ENCODE results near the gene GPR50.

GPR50 gene

GRCh38 chrX:151175283-151176062 lies 911 bp upstream of the GPR50 start:
- peak overlapping the region; percentile 57 for H3K4me3 ChIP-seq (ENCODE audit: low read depth, low read length)
- H3K9ac ChIP-seq (ENCODE audit: low read depth, low read length): no peak overlapping the region
- peaks cover 3% of the 10 kb centered on the region; the same call in 1 of the 2 replicates for H3K4me1 ChIP-seq (ENCODE audit: control insufficient read depth, insufficient read depth, low read length)
- H3K27ac ChIP-seq (ENCODE audit: low read depth, low read length): no peak overlapping the region
- peaks cover 84% of the 10 kb centered on the region for H3K27me3 ChIP-seq (ENCODE audit: control insufficient read depth, insufficient read depth, low read length)
- H3K9me3 ChIP-seq (ENCODE audit: control insufficient read depth, insufficient read depth, low read length): peaks cover 24% of the 10 kb centered on the region
- no peaks in the 10 kb centered on the region for H3K36me3 ChIP-seq (ENCODE audit: control insufficient read depth, insufficient read depth, low read length)

- no peaks in the 10 kb centered on the region for H3K36me3 ChIP-seq (ENCODE audit: control insufficient read depth, insufficient read depth, low read length)
- peak overlapping the region; percentile 61 for H3K4me3 ChIP-seq (ENCODE audit: low read depth, low read length)
- peaks cover 8% of the 10 kb centered on the region; the same call in 1 of the 2 replicates for H3K4me1 ChIP-seq (ENCODE audit: control insufficient read depth, insufficient read depth, low read length)
- H3K27ac ChIP-seq (ENCODE audit: low read depth, low read length): no peak overlapping the region
- H3K9ac ChIP-seq (ENCODE audit: low read depth, low read length): no peak overlapping the region
- H3K27me3 ChIP-seq (ENCODE audit: control insufficient read depth, insufficient read depth, low read length): peaks cover 86% of the 10 kb centered on the region
- peaks cover 30% of the 10 kb centered on the region for H3K9me3 ChIP-seq (ENCODE audit: control insufficient read depth, insufficient read depth, low read length)
Observed at GRCh38 chrX:151177141-151178027, 1.0 kb downstream of the GPR50 start.

DNA sequence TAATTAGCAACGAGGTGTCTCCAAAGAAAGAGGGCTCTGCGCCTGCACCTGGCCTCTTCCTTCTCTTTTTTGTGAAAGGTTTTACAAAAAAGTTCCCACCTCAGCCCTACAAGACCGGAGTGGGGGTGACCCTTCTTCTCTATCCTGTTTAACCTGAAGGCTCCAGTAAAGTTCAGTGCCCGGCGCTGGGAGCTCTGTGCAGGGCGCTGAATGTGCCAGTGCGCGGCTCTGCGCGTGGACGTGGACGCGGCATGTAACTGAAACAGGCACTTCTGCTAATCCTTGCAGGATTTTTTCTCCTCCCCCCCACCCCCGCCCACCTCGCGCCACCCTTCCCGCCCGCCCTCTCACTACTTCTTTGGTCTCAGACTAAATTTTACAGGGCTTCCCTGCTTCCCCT lies 2.4 kb downstream of the GPR50 start:
- Histone ChIP-seq H3K4me1 (ENCODE audit: control insufficient read depth, insufficient read depth, low read length) (peaks cover 13% of the 10 kb centered on the region; the same call in 1 of the 2 replicates), H3K9me3 (ENCODE audit: control insufficient read depth, insufficient read depth, low read length) (peaks cover 32% of the 10 kb centered on the region), H3K27me3 (ENCODE audit: control insufficient read depth, insufficient read depth, low read length) (peaks cover 84% of the 10 kb centered on the region), H3K4me3 (ENCODE audit: low read depth, low read length) (peak overlapping the region; percentile 61), H3K36me3 (ENCODE audit: control insufficient read depth, insufficient read depth, low read length) (no peaks in the 10 kb centered on the region), H3K27ac (ENCODE audit: low read depth, low read length) (no peak overlapping the region), H3K9ac (ENCODE audit: low read depth, low read length) (no peak overlapping the region)

DNA sequence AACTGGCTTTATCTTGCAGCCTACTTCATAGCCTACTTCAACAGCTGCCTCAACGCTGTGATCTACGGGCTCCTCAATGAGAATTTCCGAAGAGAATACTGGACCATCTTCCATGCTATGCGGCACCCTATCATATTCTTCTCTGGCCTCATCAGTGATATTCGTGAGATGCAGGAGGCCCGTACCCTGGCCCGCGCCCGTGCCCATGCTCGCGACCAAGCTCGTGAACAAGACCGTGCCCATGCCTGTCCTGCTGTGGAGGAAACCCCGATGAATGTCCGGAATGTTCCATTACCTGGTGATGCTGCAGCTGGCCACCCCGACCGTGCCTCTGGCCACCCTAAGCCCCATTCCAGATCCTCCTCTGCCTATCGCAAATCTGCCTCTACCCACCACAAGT lies 4.0 kb downstream of the GPR50 start:
- H3K27me3 ChIP-seq (ENCODE audit: control insufficient read depth, insufficient read depth, low read length): peaks cover 68% of the 10 kb centered on the region
- peaks cover 34% of the 10 kb centered on the region for H3K9me3 ChIP-seq (ENCODE audit: control insufficient read depth, insufficient read depth, low read length)
- no peak overlapping the region for H3K4me3 ChIP-seq (ENCODE audit: low read depth, low read length)
- H3K27ac ChIP-seq (ENCODE audit: low read depth, low read length): no peak overlapping the region
- H3K36me3 ChIP-seq (ENCODE audit: control insufficient read depth, insufficient read depth, low read length): no peaks in the 10 kb centered on the region
- no peak overlapping the region for H3K9ac ChIP-seq (ENCODE audit: low read depth, low read length)
- H3K4me1 ChIP-seq (ENCODE audit: control insufficient read depth, insufficient read depth, low read length): peaks cover 17% of the 10 kb centered on the region

DNA sequence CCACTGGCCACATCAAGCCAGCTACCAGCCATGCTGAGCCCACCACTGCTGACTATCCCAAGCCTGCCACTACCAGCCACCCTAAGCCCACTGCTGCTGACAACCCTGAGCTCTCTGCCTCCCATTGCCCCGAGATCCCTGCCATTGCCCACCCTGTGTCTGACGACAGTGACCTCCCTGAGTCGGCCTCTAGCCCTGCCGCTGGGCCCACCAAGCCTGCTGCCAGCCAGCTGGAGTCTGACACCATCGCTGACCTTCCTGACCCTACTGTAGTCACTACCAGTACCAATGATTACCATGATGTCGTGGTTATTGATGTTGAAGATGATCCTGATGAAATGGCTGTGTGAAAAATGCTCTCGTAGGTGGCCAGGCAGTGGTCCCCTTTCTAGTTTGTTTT lies 4.7 kb downstream of the GPR50 start:
- Histone ChIP-seq H3K9ac (ENCODE audit: low read depth, low read length) (no peak overlapping the region), H3K4me3 (ENCODE audit: low read depth, low read length) (no peak overlapping the region), H3K27me3 (ENCODE audit: control insufficient read depth, insufficient read depth, low read length) (peaks cover 61% of the 10 kb centered on the region), H3K27ac (ENCODE audit: low read depth, low read length) (no peak overlapping the region), H3K9me3 (ENCODE audit: control insufficient read depth, insufficient read depth, low read length) (peaks cover 34% of the 10 kb centered on the region), H3K36me3 (ENCODE audit: control insufficient read depth, insufficient read depth, low read length) (no peaks in the 10 kb centered on the region), H3K4me1 (ENCODE audit: control insufficient read depth, insufficient read depth, low read length) (peaks cover 17% of the 10 kb centered on the region)

DNA sequence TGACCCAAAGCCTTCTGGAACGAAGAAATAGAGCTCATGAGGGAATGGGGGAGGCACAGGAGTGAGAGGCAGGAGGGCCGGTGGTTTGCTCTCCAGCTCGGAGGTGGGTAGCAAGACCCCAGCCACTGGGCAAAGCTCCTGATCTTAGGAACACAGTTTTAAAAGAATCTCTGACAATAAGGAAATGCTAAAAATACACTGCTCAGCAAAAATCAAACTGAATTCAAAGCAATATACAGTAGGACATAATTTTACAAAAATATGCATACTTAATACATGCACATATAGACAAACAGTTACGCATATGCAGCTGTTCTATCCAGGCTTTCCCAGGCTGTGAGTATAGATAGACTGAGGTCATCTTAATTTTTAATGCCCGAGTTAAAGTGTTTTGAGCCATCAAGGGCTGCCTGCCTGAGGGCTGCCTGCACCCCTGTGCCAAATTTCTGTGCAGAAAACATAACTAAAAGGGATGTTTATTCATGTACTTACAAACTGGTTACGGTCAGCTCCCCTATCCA lies 6.9 kb downstream of the GPR50 start:
- Histone ChIP-seq H3K27me3 (ENCODE audit: control insufficient read depth, insufficient read depth, low read length) (peaks cover 48% of the 10 kb centered on the region), H3K4me3 (ENCODE audit: low read depth, low read length) (peak overlapping the region; percentile 53)

DNA sequence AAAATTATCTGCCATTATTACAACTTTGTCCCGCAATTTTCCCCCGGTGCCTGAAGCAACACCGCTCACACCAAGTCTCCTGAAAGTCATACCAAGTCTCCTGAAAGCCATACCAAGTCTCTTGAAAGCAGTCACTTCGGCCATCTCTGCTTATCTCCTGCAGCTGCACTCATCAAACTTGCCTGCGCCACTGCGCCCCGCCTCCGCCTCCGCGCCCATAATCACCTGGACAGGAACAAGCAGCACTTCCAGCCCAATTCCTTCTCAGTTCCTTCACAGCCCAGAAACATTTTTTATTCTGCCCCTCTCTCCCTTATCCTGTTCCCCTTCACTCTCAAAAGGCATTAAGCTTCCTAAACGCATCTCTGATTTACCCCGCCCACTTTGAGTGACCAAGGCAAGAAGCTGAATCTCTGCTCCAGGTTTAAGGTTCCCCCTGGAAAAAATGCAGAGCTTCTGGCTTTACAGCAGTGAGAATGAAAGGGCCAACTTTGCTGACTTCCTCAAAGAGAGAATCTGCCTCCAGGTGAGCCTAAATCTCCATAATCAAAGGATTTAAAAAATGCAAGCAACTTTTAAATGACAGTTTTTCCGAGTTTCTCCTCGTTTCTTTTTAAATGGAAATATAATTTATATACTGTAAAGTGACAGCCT lies 7.7 kb downstream of the GPR50 start:
- peaks cover 30% of the 10 kb centered on the region for H3K9me3 ChIP-seq (ENCODE audit: control insufficient read depth, insufficient read depth, low read length)
- H3K4me3 ChIP-seq (ENCODE audit: low read depth, low read length): peak overlapping the region; percentile 53
- H3K27ac ChIP-seq (ENCODE audit: low read depth, low read length): no peak overlapping the region
- H3K4me1 ChIP-seq (ENCODE audit: control insufficient read depth, insufficient read depth, low read length): peaks cover 17% of the 10 kb centered on the region
- H3K27me3 ChIP-seq (ENCODE audit: control insufficient read depth, insufficient read depth, low read length): peaks cover 41% of the 10 kb centered on the region
- no peak overlapping the region for H3K9ac ChIP-seq (ENCODE audit: low read depth, low read length)
- H3K36me3 ChIP-seq (ENCODE audit: control insufficient read depth, insufficient read depth, low read length): no peaks in the 10 kb centered on the region

More for the DNA sequence above, 6.9 kb downstream of the GPR50 start:
- Histone ChIP-seq H3K36me3 (ENCODE audit: control insufficient read depth, insufficient read depth, low read length) (no peaks in the 10 kb centered on the region), H3K27ac (ENCODE audit: low read depth, low read length) (no peak overlapping the region), H3K9ac (ENCODE audit: low read depth, low read length) (no peak overlapping the region), H3K9me3 (ENCODE audit: control insufficient read depth, insufficient read depth, low read length) (peaks cover 30% of the 10 kb centered on the region), H3K4me1 (ENCODE audit: control insufficient read depth, insufficient read depth, low read length) (peaks cover 17% of the 10 kb centered on the region)

- peak overlapping the region; percentile 53; the same call in 1 of the 2 replicates for H3K4me3 ChIP-seq (ENCODE audit: low read depth, low read length)
- H3K9me3 ChIP-seq (ENCODE audit: control insufficient read depth, insufficient read depth, low read length): peaks cover 29% of the 10 kb centered on the region
- H3K4me1 ChIP-seq (ENCODE audit: control insufficient read depth, insufficient read depth, low read length): peaks cover 14% of the 10 kb centered on the region
- peaks cover 34% of the 10 kb centered on the region for H3K27me3 ChIP-seq (ENCODE audit: control insufficient read depth, insufficient read depth, low read length)
- H3K9ac ChIP-seq (ENCODE audit: low read depth, low read length): no peak overlapping the region
- no peak overlapping the region for H3K27ac ChIP-seq (ENCODE audit: low read depth, low read length)
- H3K36me3 ChIP-seq (ENCODE audit: control insufficient read depth, insufficient read depth, low read length): no peaks in the 10 kb centered on the region
Observed at GRCh38 chrX:151184705-151185104, 8.3 kb downstream of the GPR50 start.

DNA sequence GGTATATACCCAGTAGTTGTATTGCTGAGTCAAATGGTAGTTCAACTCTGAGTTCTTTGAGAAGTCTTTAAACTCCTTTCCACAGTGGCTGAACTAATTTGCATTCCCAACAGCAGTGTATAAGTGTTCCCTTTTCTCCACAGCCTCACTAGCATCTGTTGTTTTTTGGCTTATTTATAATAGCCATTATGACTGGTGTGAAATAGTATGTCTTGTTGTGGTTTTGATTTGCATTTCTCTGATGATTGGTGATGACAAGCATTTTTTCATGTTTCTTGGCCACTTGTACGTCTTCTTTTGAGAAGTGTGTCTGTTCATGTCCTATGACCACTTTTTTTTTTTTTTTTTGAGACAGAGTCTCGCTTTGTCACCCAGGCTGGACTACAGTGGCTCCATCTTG lies 30.5 kb downstream of the GPR50 start:
- Histone ChIP-seq H3K27ac (ENCODE audit: low read depth, low read length) (no peak overlapping the region), H3K4me1 (ENCODE audit: control insufficient read depth, insufficient read depth, low read length) (no peaks in the 10 kb centered on the region), H3K27me3 (ENCODE audit: control insufficient read depth, insufficient read depth, low read length) (no peaks in the 10 kb centered on the region), H3K4me3 (ENCODE audit: low read depth, low read length) (no peak overlapping the region), H3K9me3 (ENCODE audit: control insufficient read depth, insufficient read depth, low read length) (peaks cover 17% of the 10 kb centered on the region; the same call in 1 of the 2 replicates), H3K9ac (ENCODE audit: low read depth, low read length) (no peak overlapping the region), H3K36me3 (ENCODE audit: control insufficient read depth, insufficient read depth, low read length) (no peaks in the 10 kb centered on the region)

DNA sequence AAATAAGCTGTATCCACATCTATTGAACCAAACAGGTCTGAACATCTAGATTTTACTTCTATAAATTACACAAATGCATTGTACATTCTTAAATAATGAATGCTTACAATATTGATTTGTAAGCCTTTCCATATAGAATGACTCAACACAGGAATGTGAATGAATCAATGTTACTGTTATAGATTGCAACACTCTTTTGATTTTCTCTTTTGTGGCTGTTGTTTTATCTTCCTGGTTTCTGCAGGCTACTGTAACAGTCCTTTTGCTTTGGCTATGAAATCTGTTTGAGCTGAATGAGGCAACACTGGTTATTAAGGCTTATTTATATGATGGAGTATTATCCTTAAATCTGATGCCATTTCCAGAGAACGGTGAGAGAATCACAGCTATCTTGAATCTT lies 49.5 kb downstream of the GPR50 start:
- H3K27ac ChIP-seq (ENCODE audit: low read depth, low read length): no peak overlapping the region
- H3K27me3 ChIP-seq (ENCODE audit: control insufficient read depth, insufficient read depth, low read length): peaks cover 11% of the 10 kb centered on the region
- peaks cover 24% of the 10 kb centered on the region; the same call in 1 of the 2 replicates for H3K9me3 ChIP-seq (ENCODE audit: control insufficient read depth, insufficient read depth, low read length)
- H3K4me1 ChIP-seq (ENCODE audit: control insufficient read depth, insufficient read depth, low read length): no peaks in the 10 kb centered on the region; the same call in 1 of the 2 replicates
- H3K9ac ChIP-seq (ENCODE audit: low read depth, low read length): no peak overlapping the region
- no peaks in the 10 kb centered on the region for H3K36me3 ChIP-seq (ENCODE audit: control insufficient read depth, insufficient read depth, low read length)
- H3K4me3 ChIP-seq (ENCODE audit: low read depth, low read length): no peak overlapping the region

All from HUES48 (cell line).